Measurements from ENCODE around the gene XKR7. TPM values are rescaled to one million over a fixed set of nuclear protein-coding genes. Genes with fewer than 3 reads are reported as not detected.

XKR7 gene
- total and polyA plus RNA-seq, 2 donors (not counting 3 experiments of a cell fraction or from before 2014, with no cell fraction given): 0.04 TPM; not detected in 1

GRCh38 chr20:31996996-31997395, 29.0 kb downstream of the XKR7 start:
- H2AFZ ChIP-seq (ENCODE audit: low read depth, low read length): no peak overlapping the region
- H3K9me1 ChIP-seq (replicated peaks; ENCODE audit: control insufficient read depth, extremely low read depth, insufficient read depth, low read length): no peaks in the 10 kb centered on the region
- no peak for FAIRE-seq
- no peak overlapping the region for H3K4me2 ChIP-seq (ENCODE audit: insufficient read depth, low read length)
- dilution Hi-C loops (cut with MboI; ENCODE audit: extremely low pct_ligation_motif_present, low sequenced_read_pairs) (no loop called here), intact Hi-C loops (cut with micrococcal nuclease) (no loop called here)
- no peaks in the 10 kb centered on the region for H4K20me1 ChIP-seq (replicated peaks; ENCODE audit: control insufficient read depth, extremely low read depth, insufficient read depth, low read length)
- peaks cover 23 to 31% of the 10 kb centered on the region in 2 experiments for H3K27me3 ChIP-seq (ENCODE audit: control insufficient read depth in 2 of 2, insufficient read depth in 2 of 2, low read length in 2 of 2)
- no peak overlapping the region for H3K4me3 ChIP-seq (replicated peaks in 1 of 3; ENCODE audit: insufficient read depth in 1 of 3, low read depth in 1 of 3, low read length in 3 of 3)
- H3K4me1 ChIP-seq (ENCODE audit: control insufficient read depth, extremely low read depth, insufficient read depth, low read length): no peaks in the 10 kb centered on the region
- no peaks in the 10 kb centered on the region for H3K9me3 ChIP-seq (replicated peaks; ENCODE audit: control insufficient read depth, insufficient read depth, low read length)
- no peak for DNase-seq (ENCODE audit: low read depth, low spot score)
- TF ChIP-seq POLR2AphosphoS5 (IDR thresholded peaks at IDR 0.05; ENCODE audit: insufficient read depth, low read depth, low read length) (no peak), MAX (IDR thresholded peaks at IDR 0.05; ENCODE audit: insufficient read depth, insufficient read length) (no peak), JUN (IDR thresholded peaks at IDR 0.05; ENCODE audit: borderline replicate concordance, insufficient read depth, insufficient read length, low read depth) (no peak), MYC (IDR thresholded peaks at IDR 0.05; ENCODE audit: low read depth, low read length) (no peak), POLR2A (IDR thresholded peaks at IDR 0.05; ENCODE audit: low read depth, low read length) (no peak)
- CTCF ChIA-PET: no interaction called here
- POLR2A ChIA-PET: no interaction called here
- H3K27ac ChIP-seq (ENCODE audit: insufficient read depth, low read depth, low read length): no peak overlapping the region
- no peak overlapping the region for H3K9ac ChIP-seq (replicated peaks; ENCODE audit: extremely low read depth, insufficient read depth, low read length)
- no peaks in the 10 kb centered on the region for H3K79me2 ChIP-seq (ENCODE audit: control insufficient read depth, insufficient read depth, low read length)
- no TSS peak for BruUV-seq (replicated peaks)
- H3K36me3 ChIP-seq (ENCODE audit: control insufficient read depth in 2 of 2, extremely low read depth in 1 of 2, insufficient read depth in 2 of 2, low read length in 2 of 2): no peaks in the 10 kb centered on the region

GRCh38 chr20:31998246-31998645, 30.3 kb downstream of the XKR7 start:
- ChIA-PET CTCF (no interaction called here), POLR2A (no interaction called here)
- no peak overlapping the region for H3K9ac ChIP-seq (replicated peaks; ENCODE audit: extremely low read depth, insufficient read depth, low read length)
- no peak overlapping the region for H3K4me2 ChIP-seq (ENCODE audit: insufficient read depth, low read length)
- H3K27ac ChIP-seq (ENCODE audit: insufficient read depth, low read depth, low read length): no peak overlapping the region
- no peak for TF ChIP-seq EZH2 (IDR thresholded peaks at IDR 0.05; ENCODE audit: borderline replicate concordance, low read depth, low read length, severe bottlenecking)
- no peak for TF ChIP-seq POLR2AphosphoS5 (IDR thresholded peaks at IDR 0.05; ENCODE audit: insufficient read depth, low read depth, low read length)
- TF ChIP-seq, protein P1, sequence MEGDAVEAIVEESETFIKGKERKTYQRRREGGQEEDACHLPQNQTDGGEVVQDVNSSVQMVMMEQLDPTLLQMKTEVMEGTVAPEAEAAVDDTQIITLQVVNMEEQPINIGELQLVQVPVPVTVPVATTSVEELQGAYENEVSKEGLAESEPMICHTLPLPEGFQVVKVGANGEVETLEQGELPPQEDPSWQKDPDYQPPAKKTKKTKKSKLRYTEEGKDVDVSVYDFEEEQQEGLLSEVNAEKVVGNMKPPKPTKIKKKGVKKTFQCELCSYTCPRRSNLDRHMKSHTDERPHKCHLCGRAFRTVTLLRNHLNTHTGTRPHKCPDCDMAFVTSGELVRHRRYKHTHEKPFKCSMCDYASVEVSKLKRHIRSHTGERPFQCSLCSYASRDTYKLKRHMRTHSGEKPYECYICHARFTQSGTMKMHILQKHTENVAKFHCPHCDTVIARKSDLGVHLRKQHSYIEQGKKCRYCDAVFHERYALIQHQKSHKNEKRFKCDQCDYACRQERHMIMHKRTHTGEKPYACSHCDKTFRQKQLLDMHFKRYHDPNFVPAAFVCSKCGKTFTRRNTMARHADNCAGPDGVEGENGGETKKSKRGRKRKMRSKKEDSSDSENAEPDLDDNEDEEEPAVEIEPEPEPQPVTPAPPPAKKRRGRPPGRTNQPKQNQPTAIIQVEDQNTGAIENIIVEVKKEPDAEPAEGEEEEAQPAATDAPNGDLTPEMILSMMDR (IDR thresholded peaks at IDR 0.05; ENCODE audit: extremely low read depth in 1 of 2, insufficient read depth in 1 of 2, low read depth in 1 of 2, low read length in 2 of 2): no peak
- no peak for TF ChIP-seq FOS (IDR thresholded peaks at IDR 0.05; ENCODE audit: borderline replicate concordance, insufficient read depth, low read length)
- TF ChIP-seq GATA2 (IDR thresholded peaks at IDR 0.05; ENCODE audit: insufficient read depth, insufficient read length, low read depth, low read length): no peak
- no peak for TF ChIP-seq POLR2A (IDR thresholded peaks at IDR 0.05; ENCODE audit: low read depth, low read length)
- no peak for TF ChIP-seq MAX (IDR thresholded peaks at IDR 0.05; ENCODE audit: insufficient read depth, insufficient read length)
- TF ChIP-seq JUN (IDR thresholded peaks at IDR 0.05; ENCODE audit: borderline replicate concordance, insufficient read depth, insufficient read length, low read depth): no peak
- TF ChIP-seq MYC (IDR thresholded peaks at IDR 0.05; ENCODE audit: low read depth, low read length): no peak
- peaks cover 19 to 24% of the 10 kb centered on the region in 2 experiments for H3K27me3 ChIP-seq (ENCODE audit: control insufficient read depth in 2 of 2, insufficient read depth in 2 of 2, low read length in 2 of 2)
- dilution Hi-C loops (cut with MboI; ENCODE audit: extremely low pct_ligation_motif_present, low sequenced_read_pairs) (no loop called here), intact Hi-C loops (cut with micrococcal nuclease) (no loop called here)
- H3K9me3 ChIP-seq (replicated peaks; ENCODE audit: control insufficient read depth, insufficient read depth, low read length): no peaks in the 10 kb centered on the region
- no peaks in the 10 kb centered on the region for H4K20me1 ChIP-seq (replicated peaks; ENCODE audit: control insufficient read depth, extremely low read depth, insufficient read depth, low read length)
- H3K4me1 ChIP-seq (ENCODE audit: control insufficient read depth, extremely low read depth, insufficient read depth, low read length): no peaks in the 10 kb centered on the region
- no peaks in the 10 kb centered on the region for H3K79me2 ChIP-seq (ENCODE audit: control insufficient read depth, insufficient read depth, low read length)
- no peaks in the 10 kb centered on the region for H3K36me3 ChIP-seq (ENCODE audit: control insufficient read depth in 2 of 2, extremely low read depth in 1 of 2, insufficient read depth in 2 of 2, low read length in 2 of 2)
- DNase-seq (ENCODE audit: low read depth, low spot score) (no peak), FAIRE-seq (no peak)
- no peak overlapping the region for H2AFZ ChIP-seq (ENCODE audit: low read depth, low read length)
- no TSS peak for BruUV-seq (replicated peaks)
- H3K9me1 ChIP-seq (replicated peaks; ENCODE audit: control insufficient read depth, extremely low read depth, insufficient read depth, low read length): no peaks in the 10 kb centered on the region
- H3K4me3 ChIP-seq (replicated peaks in 1 of 3; ENCODE audit: insufficient read depth in 1 of 3, low read depth in 1 of 3, low read length in 3 of 3): no peak overlapping the region
